Immature natural killer cell (primary cell): ENCODE results near the gene LGI4. TPM values are rescaled to one million over a fixed set of nuclear protein-coding genes. Genes with fewer than 3 reads are reported as not detected.

ENCODE experiments used
- DNase-seq, 3 donors: peaks; one replicate each; pipeline ENCODE4 v3.0.0; 2022; ENCODE audit warnings: mixed read lengths in 1 of 3
- H3K27ac Mint-ChIP-seq, 6 donors: one replicate each; pipeline ENCODE4 v1.8.0; 2020; ENCODE audit warnings: mixed read lengths in 6 of 6, mild to moderate bottlenecking in 5 of 6, inconsistent platforms in 4 of 6, moderate library complexity in 3 of 6
- H3K27me3 Mint-ChIP-seq, 3 donors: one replicate each; pipeline ENCODE4 v1.8.0; 2020 to 2021; ENCODE audit warnings: low read depth in 3 of 3, mild to moderate bottlenecking in 3 of 3, mixed read lengths in 3 of 3, moderate library complexity in 3 of 3, inconsistent platforms in 1 of 3
- H3K36me3 Mint-ChIP-seq, 3 donors: one replicate each; pipeline ENCODE4 v1.8.0; 2020; ENCODE audit warnings: mixed read lengths in 3 of 3, inconsistent platforms in 2 of 3, mild to moderate bottlenecking in 2 of 3
- H3K4me1 Mint-ChIP-seq, 2 donors: one replicate each; pipeline ENCODE4 v1.8.0; 2020; ENCODE audit warnings: inconsistent platforms in 2 of 2, mild to moderate bottlenecking in 2 of 2, mixed read lengths in 2 of 2, moderate library complexity in 1 of 2
- H3K4me3 Mint-ChIP-seq, 5 donors: one replicate each; pipeline ENCODE4 v1.8.0; 2020; ENCODE audit warnings: mild to moderate bottlenecking in 5 of 5, mixed read lengths in 5 of 5, inconsistent platforms in 3 of 5, moderate library complexity in 3 of 5
- H3K9me3 Mint-ChIP-seq, 6 donors: one replicate each; pipeline ENCODE4 v1.8.0; 2020; ENCODE audit warnings: mild to moderate bottlenecking in 6 of 6, mixed read lengths in 6 of 6, inconsistent platforms in 4 of 6, moderate library complexity in 3 of 6
- polyA plus RNA-seq, 3 donors: library from polyadenylated mRNA; unstranded; fragments of 300-500 nt; fragmentation: Illumina TruSeq; gene quantifications; one replicate each; pipeline ENCODE4 v1.2.3, GENCODE V29; 2021

LGI4 gene
- polyA plus RNA-seq, 3 donors from 2014 or later: not detected

- H3K4me1 Mint-ChIP-seq: peaks cover 13 to 14% of the 10 kb centered on the region in 2 donors
- H3K4me3 Mint-ChIP-seq: no peak overlapping the region
- no peak for DNase-seq
- no peaks in the 10 kb centered on the region for H3K36me3 Mint-ChIP-seq
- no peak overlapping the region for H3K27ac Mint-ChIP-seq
- H3K9me3 Mint-ChIP-seq: no peaks in the 10 kb centered on the region
- peaks cover 2 to 8% (median 2%) of the 10 kb centered on the region in 3 donors for H3K27me3 Mint-ChIP-seq
Measured at GRCh38 chr19:35120492-35120891, 14.4 kb downstream of the LGI4 start.

- Mint-ChIP-seq H3K27me3 (peaks cover 2 to 9% (median 4%) of the 10 kb centered on the region in 3 donors), H3K4me3 (no peak overlapping the region), H3K27ac (no peak overlapping the region), H3K9me3 (no peaks in the 10 kb centered on the region), H3K4me1 (peaks cover 12 to 13% of the 10 kb centered on the region in 2 donors), H3K36me3 (no peaks in the 10 kb centered on the region)
- no peak for DNase-seq
Measured at GRCh38 chr19:35119578-35120155, 15.2 kb downstream of the LGI4 start.

- H3K4me3 Mint-ChIP-seq: no peak overlapping the region
- H3K27ac Mint-ChIP-seq: no peak overlapping the region
- H3K36me3 Mint-ChIP-seq: no peaks in the 10 kb centered on the region
- H3K27me3 Mint-ChIP-seq: peaks cover 2 to 6% (median 4%) of the 10 kb centered on the region in 3 donors
- H3K9me3 Mint-ChIP-seq: no peaks in the 10 kb centered on the region
- no peak for DNase-seq
- H3K4me1 Mint-ChIP-seq: peaks cover 9 to 11% of the 10 kb centered on the region in 2 donors
Measured at GRCh38 chr19:35119091-35119490, 15.8 kb downstream of the LGI4 start.

GRCh38 chr19:35118268-35119020 lies 16.4 kb downstream of the LGI4 start:
- H3K9me3 Mint-ChIP-seq: no peaks in the 10 kb centered on the region
- peaks cover 2 to 8% (median 4%) of the 10 kb centered on the region in 3 donors for H3K27me3 Mint-ChIP-seq
- H3K4me1 Mint-ChIP-seq: peaks cover 4 to 6% of the 10 kb centered on the region in 2 donors
- H3K27ac Mint-ChIP-seq: no peak overlapping the region
- no peaks in the 10 kb centered on the region for H3K36me3 Mint-ChIP-seq
- no peak overlapping the region for H3K4me3 Mint-ChIP-seq
- no peak for DNase-seq

GRCh38 chr19:35117799-35118198 lies 17.1 kb downstream of the LGI4 start:
- peaks cover 2 to 11% (median 4%) of the 10 kb centered on the region in 3 donors for H3K27me3 Mint-ChIP-seq
- no peak overlapping the region for H3K27ac Mint-ChIP-seq
- peaks cover 4 to 6% of the 10 kb centered on the region in 2 donors for H3K4me1 Mint-ChIP-seq
- H3K9me3 Mint-ChIP-seq: no peaks in the 10 kb centered on the region
- no peaks in the 10 kb centered on the region for H3K36me3 Mint-ChIP-seq
- DNase-seq: no peak
- no peak overlapping the region for H3K4me3 Mint-ChIP-seq

- Mint-ChIP-seq H3K4me3 (no peak overlapping the region), H3K4me1 (peaks cover 4 to 6% of the 10 kb centered on the region in 2 donors), H3K9me3 (no peaks in the 10 kb centered on the region), H3K36me3 (no peaks in the 10 kb centered on the region), H3K27me3 (peaks cover 2 to 11% (median 4%) of the 10 kb centered on the region in 3 donors), H3K27ac (no peak overlapping the region)
- no peak for DNase-seq
Measured at GRCh38 chr19:35117116-35117515, 17.7 kb downstream of the LGI4 start.

GRCh38 chr19:35116072-35116801 lies 18.6 kb downstream of the LGI4 start:
- Mint-ChIP-seq H3K27ac (no peak overlapping the region), H3K4me3 (no peak overlapping the region), H3K27me3 (peaks cover 4 to 13% (median 5%) of the 10 kb centered on the region in 3 donors), H3K4me1 (peaks cover 4 to 6% of the 10 kb centered on the region in 2 donors), H3K36me3 (no peaks in the 10 kb centered on the region), H3K9me3 (no peaks in the 10 kb centered on the region)
- no peak for DNase-seq

- Mint-ChIP-seq H3K36me3 (no peaks in the 10 kb centered on the region), H3K4me3 (no peak within 1 kb of the TSS), H3K27ac (no peak within 1 kb of the TSS), H3K4me1 (peaks cover 4 to 6% of the 10 kb centered on the region in 2 donors), H3K27me3 (peaks cover 4 to 13% (median 5%) of the 10 kb centered on the region in 3 donors), H3K9me3 (no peaks in the 10 kb centered on the region)
- no peak for DNase-seq
Measured at GRCh38 chr19:35115177-35115951, 19.5 kb downstream of the LGI4 start, which contains the start of gene FXYD3. TSS of gene FXYD3 (plus strand) at chr19:35115823. CDS start at chr19:35119377, 3,554 bp downstream.

- peaks cover 4 to 13% (median 5%) of the 10 kb centered on the region in 3 donors for H3K27me3 Mint-ChIP-seq
- H3K9me3 Mint-ChIP-seq: no peaks in the 10 kb centered on the region
- peaks cover 4 to 6% of the 10 kb centered on the region in 2 donors for H3K4me1 Mint-ChIP-seq
- H3K4me3 Mint-ChIP-seq: no peak overlapping the region
- no peak overlapping the region for H3K27ac Mint-ChIP-seq
- peak; percentile 60 to 62 (median 61) for DNase-seq
- no peaks in the 10 kb centered on the region for H3K36me3 Mint-ChIP-seq
Measured at GRCh38 chr19:35114353-35115176, 20.3 kb downstream of the LGI4 start.

- H3K27ac Mint-ChIP-seq: no peak overlapping the region
- H3K27me3 Mint-ChIP-seq: peaks cover 4 to 13% (median 9%) of the 10 kb centered on the region in 3 donors
- H3K4me1 Mint-ChIP-seq: peaks cover 4 to 6% of the 10 kb centered on the region in 2 donors
- H3K9me3 Mint-ChIP-seq: no peaks in the 10 kb centered on the region
- DNase-seq: no peak
- H3K4me3 Mint-ChIP-seq: no peak overlapping the region
- H3K36me3 Mint-ChIP-seq: no peaks in the 10 kb centered on the region
Measured at GRCh38 chr19:35112995-35113688, 21.7 kb downstream of the LGI4 start.

GRCh38 chr19:35110974-35111373 lies 23.9 kb downstream of the LGI4 start:
- Mint-ChIP-seq H3K27ac (no peak overlapping the region), H3K4me1 (peaks cover 4 to 6% of the 10 kb centered on the region in 2 donors), H3K36me3 (no peaks in the 10 kb centered on the region), H3K27me3 (peaks cover 4 to 10% (median 9%) of the 10 kb centered on the region in 3 donors), H3K4me3 (no peak overlapping the region), H3K9me3 (no peaks in the 10 kb centered on the region)
- DNase-seq: no peak

GRCh38 chr19:35109395-35110112 lies 25.3 kb downstream of the LGI4 start:
- peaks cover 0 to 8% (median 8%) of the 10 kb centered on the region in 3 donors for H3K27me3 Mint-ChIP-seq
- no peak overlapping the region for H3K27ac Mint-ChIP-seq
- no peaks in the 10 kb centered on the region for H3K9me3 Mint-ChIP-seq
- no peaks in the 10 kb centered on the region for H3K36me3 Mint-ChIP-seq
- peaks cover 2 to 3% of the 10 kb centered on the region in 2 donors for H3K4me1 Mint-ChIP-seq
- DNase-seq: no peak
- H3K4me3 Mint-ChIP-seq: no peak overlapping the region
